Body of pancreas (tissue), 4 donors: Measurements from ENCODE around the gene RPUSD1.

ENCODE experiments used
- CTCF ChIP-seq, 7 experiments: fragments of 450-650 bp in 4 of 7; fragments of 200-600 bp in 3 of 7; sonication (generic) in 3 of 7; IDR thresholded peaks; one replicate each; pipeline ENCODE4 v1.5.1; 2016 to 2019; ENCODE audit warnings: antibody characterized with exemption in 7 of 7
- POLR2A ChIP-seq, 3 donors: fragments of 450-650 bp; IDR thresholded peaks; one replicate each; pipeline ENCODE4 v1.6.1; 2016; ENCODE audit warnings: antibody characterized with exemption in 3 of 3, mild to moderate bottlenecking in 2 of 3

GRCh38 chr16:818132-818531, 30.0 kb upstream of the RPUSD1 start:
- TF ChIP-seq CTCF (IDR thresholded peaks at IDR 0.05) (no peak), POLR2A (IDR thresholded peaks at IDR 0.05) (no peak)
